CD4-positive, alpha-beta T cell treated with Interferon alpha-2 for 1 hour (primary cell): ENCODE results near the gene DPH2.
A peak's percentile ranks its signal among the peaks of the same experiment; 100 is the strongest.

ENCODE experiments used
- DNase-seq, 2 donors: peaks; one replicate each; pipeline ENCODE4 v3.0.0-alpha.2; 2020 to 2022

DPH2 gene

DNA sequence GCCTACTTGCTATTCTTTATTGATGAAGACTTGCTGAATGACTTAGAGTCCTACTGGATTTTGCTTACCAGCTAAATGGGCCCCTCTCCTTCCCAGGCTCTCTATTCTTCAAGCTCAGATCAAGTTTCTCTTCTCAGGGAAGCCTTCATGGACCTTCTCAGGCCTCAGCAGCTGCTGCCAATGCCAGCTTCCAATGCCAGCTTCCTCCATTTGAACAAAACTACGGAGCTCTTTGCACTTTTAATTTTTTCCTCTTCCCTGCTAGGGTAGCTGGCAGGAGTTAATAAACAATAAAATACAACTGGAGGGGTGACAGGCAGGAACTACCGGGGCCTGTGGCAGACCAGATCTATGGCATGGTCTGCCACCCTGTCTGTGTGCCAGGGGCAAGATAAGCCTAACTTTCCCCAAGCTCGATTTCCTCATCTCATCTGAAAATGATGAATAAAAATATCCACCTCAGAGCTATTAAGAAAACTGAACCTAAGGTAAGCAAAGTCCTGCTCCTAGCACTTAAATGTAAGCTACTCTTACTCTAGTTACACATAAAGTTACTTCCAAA lies 24.1 kb upstream of the DPH2 start:
- no peak for DNase-seq

GRCh38 chr1:43946236-43947060 lies 23.4 kb upstream of the DPH2 start, which contains the start of gene IPO13:
Gene IPO13, plus strand, starts transcription at chr1:43946950. Its CDS starts 651 bp downstream, at chr1:43947601.
- peak; percentile 93 to 97 for DNase-seq

- DNase-seq = no peak
Observed at GRCh38 chr1:43947061-43947873, 22.5 kb upstream of the DPH2 start.

GRCh38 chr1:43947874-43948437 lies 21.9 kb upstream of the DPH2 start:
- no peak for DNase-seq

DNA sequence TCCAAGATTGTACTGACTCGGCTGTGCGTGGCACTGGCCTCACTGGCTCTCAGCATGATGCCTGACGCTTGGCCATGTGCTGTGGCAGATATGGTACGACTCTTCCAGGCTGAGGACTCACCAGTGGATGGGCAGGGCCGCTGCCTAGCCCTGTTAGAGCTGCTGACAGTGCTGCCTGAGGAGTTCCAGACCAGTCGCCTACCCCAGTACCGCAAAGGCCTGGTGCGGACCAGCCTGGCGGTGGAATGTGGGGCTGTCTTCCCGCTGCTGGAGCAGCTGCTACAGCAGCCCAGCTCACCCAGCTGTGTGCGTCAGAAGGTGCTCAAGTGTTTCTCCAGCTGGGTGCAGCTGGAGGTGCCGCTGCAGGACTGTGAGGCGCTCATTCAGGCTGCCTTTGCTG lies 20.1 kb upstream of the DPH2 start:
- no peak for DNase-seq

GRCh38 chr1:43951021-43951985 lies 18.5 kb upstream of the DPH2 start:
- DNase-seq = no peak

GRCh38 chr1:43952731-43953346 lies 17.0 kb upstream of the DPH2 start:
- DNase-seq = no peak

DNA sequence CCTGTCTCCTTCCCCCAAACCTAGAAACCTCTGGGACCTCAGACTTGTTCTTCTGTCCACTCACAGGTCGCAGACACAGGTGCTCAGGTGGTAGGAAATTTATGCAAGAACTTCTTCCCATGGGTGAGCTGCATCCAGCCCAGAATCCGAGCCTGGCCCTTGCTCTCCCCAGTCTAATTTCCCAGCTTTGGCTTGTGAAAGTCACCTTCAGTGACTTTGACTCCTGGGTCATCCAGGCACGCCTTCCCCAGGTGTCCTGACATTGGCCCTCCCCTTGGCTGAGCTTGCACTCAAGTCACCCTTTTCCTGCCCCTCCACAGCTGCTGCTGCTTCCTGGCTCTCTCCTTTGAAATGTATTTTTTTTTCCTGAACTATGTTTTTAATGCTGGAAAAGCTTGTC lies 16.4 kb upstream of the DPH2 start:
- DNase-seq = no peak

DNA sequence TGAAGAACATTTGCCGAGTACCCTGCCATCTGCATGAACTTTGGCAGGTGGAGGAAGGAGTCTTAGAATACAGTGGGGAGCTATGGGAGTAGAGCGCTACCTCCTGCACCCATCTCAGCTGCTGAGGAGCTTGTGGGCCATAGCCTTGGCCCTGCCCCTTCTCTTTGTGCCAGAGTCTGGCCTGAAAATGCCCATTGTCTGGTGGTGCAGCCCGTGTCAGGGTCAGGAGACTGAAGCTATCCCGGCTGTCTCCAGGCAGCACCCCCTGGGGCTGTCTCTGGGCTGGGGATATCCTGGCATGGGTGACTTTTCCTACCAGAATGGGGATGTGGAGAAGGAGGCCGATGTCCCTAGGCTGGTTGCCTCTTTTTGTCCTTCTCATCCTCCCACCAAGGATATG lies 15.8 kb upstream of the DPH2 start:
- no peak for DNase-seq

DNA sequence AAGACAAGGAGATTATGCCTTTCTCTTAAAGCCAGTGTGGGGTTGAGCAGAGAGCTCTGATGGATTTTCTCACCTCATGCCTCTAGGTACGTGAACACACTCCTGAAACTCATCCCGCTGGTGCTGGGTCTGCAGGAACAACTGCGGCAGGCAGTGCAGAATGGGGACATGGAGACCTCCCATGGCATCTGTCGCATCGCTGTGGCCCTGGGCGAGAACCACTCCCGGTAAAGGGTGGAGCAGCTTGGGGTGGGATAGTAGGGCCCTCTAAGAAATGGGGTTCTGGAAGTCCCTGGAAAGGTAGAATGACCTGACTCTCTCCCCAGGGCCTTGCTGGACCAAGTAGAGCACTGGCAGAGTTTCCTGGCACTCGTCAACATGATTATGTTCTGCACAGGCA lies 13.6 kb upstream of the DPH2 start:
- no peak for DNase-seq

DNA sequence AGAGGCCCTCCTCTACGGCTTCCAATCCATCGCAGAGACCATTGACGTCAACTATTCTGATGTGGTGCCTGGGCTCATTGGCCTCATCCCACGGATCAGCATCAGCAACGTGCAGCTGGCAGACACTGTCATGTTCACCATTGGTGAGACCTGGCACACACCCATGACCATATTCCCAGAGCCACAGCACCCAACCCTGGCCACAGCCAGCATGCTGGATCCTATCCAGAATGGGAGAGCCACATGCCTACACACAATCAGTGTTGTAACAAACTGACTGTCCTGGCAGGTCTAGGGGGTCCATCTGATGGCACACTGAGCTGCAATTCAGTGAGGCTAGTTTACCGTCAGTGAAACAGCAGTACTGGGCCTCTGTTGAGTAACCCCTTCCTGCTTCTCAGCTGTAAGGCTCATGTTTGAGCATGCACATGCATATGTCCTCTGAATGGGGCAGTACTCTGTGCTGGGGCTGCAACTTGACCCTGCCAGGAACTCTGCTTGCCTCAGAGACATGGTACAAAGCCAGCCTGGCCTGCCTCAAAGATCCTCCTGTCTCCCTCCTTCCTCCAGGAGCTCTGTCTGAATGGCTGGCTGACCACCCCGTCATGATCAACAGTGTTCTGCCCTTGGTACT lies 12.3 kb upstream of the DPH2 start:
- no peak for DNase-seq

GRCh38 chr1:43958351-43959255 lies 11.2 kb upstream of the DPH2 start:
- no peak for DNase-seq

DNA sequence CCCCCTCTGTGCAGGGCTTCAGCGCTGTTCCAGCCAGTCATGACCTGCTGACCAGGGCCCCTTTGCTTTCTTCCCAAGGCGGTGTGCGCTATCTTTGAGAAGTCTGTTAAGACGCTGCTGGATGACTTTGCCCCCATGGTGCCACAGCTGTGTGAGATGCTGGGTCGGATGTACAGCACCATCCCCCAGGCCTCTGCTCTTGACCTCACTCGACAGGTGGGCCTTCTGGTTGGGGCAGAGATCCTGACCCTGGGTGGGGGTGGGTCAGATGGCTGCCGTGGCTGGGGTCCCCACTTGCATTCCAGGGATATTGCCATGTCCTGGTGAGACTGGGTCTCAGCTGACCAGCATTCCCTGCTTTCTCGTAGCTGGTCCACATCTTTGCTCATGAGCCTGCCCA lies 9.0 kb upstream of the DPH2 start:
- no peak for DNase-seq

GRCh38 chr1:43961692-43962091 lies 8.1 kb upstream of the DPH2 start:
- DNase-seq = no peak

DNA sequence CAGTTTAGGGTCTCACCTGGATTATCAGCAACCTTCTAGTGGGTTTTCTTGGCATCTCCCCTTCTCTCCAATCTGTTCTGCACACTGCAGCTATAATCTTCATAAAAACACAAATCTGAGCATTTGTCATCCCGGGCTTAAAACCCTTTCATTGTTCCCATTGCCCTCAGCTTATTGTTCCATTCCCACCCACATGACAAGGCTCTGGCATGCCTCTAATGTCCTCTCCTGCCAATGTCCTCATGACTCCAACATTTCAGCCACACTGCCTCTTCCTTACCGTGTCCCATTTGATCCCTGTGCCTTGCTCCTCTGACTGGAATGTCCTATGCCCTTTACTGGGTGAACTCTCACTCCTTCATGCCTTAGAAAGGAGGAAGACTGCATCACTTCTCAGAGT lies 7.5 kb upstream of the DPH2 start:
- DNase-seq = no peak

DNA sequence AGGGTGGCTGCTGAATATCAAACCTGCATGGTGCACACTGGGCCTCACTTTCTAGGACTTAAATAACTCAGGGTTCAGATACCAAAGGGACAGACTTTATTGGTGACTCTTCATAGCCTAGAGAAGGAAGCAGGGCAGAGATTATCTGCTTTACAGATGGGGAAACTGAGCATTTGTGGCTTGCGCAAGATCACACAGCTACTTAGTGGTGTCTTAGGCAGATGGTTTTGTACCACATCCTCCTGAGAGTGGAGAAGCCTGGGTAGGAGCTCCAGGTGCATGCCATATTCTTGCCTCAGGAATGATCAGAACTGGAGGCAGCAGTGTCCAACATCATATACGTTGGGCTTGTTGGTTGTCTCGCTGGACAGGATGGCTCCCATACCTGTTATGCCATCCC lies 6.8 kb upstream of the DPH2 start:
- DNase-seq = no peak

- DNase-seq = no peak
Observed at GRCh38 chr1:43963890-43964289, 5.9 kb upstream of the DPH2 start.

DNA sequence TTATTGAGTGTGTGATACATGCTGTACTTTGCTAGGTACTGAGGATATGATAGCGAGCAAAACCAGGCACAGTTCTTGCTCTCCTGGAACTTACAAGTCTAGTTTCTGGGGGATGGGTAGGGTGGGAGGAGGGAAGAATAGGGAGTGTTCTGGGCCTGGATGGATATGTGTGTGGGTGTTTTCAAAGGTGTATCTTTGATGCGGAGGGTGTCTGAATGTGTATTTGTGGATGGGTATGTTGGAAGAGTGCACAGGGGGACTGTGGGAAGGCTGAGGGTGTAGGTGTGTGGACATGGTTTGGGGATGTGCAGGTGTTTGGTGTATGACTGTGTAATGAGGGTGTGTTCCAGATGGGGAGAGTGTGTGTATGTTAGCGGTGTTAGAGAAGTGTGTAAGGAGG lies 4.5 kb upstream of the DPH2 start:
- no peak for DNase-seq

DNA sequence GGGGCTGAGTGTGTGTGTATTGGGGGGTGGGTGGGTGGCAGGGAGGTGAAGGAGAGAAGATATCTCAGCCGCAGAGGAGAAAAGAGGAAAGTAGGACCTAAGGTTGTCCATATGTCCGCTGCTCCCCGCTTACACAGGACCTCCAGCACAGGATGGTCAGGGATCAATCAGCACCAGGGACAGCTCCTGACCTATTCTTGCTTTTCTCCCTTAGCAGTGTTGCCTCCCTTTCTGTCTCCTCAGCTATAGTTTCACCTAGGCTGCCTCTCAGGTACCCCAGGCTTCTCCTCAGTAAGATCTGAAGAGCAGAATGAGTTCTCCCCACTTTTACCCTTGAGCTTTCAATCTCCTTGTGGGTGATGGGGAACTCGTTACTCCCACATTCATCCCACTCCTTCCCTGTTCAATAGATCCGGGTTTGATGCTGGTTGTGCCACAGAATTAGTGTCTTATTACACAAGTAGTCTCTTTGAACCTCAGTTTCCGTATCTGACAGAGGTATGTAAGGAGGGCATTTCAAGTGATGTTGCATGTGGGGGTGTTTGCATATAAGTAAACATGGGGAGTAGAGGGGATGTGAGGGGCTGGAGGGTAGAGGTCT lies 1.4 kb upstream of the DPH2 start:
- no peak for DNase-seq

- DNase-seq = no peak
Observed at GRCh38 chr1:43969416-43969745, 429 bp upstream of the DPH2 start.
